K562 (cell line): Measurements from ENCODE around the gene ZDHHC8. TPM values are rescaled to one million over a fixed set of nuclear protein-coding genes. Genes with fewer than 3 reads are reported as not detected.

Source experiments
- CCAR2 ChIP-seq: fragments of 200-400 bp; formaldehyde crosslinking; IDR thresholded peaks from 2 replicates; pipeline ENCODE4 v1.6.1; 2017; ENCODE audit warnings: mild to moderate bottlenecking, low read depth, low read length
- CCNT2 ChIP-seq: IDR thresholded peaks from 2 replicates; pipeline ENCODE4 v1.6.1; 2011; ENCODE audit warnings: borderline replicate concordance, low read depth, mild to moderate bottlenecking, moderate library complexity, mixed read lengths, low read length; ENCODE audit not compliant: insufficient read length; ENCODE audit errors: extremely low read depth
- CREB1 ChIP-seq, 2 experiments: sonication (generic) in 1 of 2; formaldehyde crosslinking in 1 of 2; IDR thresholded peaks; 2 replicates each; pipeline versions ENCODE4 v1.6.1 to v1.8.0; 2012 to 2022; ENCODE audit warnings: inconsistent platforms in 1 of 2, mild to moderate bottlenecking in 1 of 2, missing genetic modification reagents in 1 of 2, moderate library complexity in 1 of 2
- ETS2 ChIP-seq: IDR thresholded peaks from 2 replicates; pipeline ENCODE4 v1.6.1; 2016; ENCODE audit warnings: borderline replicate concordance, missing genetic modification characterization, mild to moderate bottlenecking, moderate library complexity, missing compliant biosample characterization; ENCODE audit not compliant: poor library complexity, severe bottlenecking
- ETV5 ChIP-seq: sonication (generic); formaldehyde crosslinking; IDR thresholded peaks from 2 replicates; pipeline ENCODE4 v1.4.0; 2020; ENCODE audit warnings: low read depth, mild to moderate bottlenecking, missing genetic modification reagents
- HDAC1 ChIP-seq, 2 experiments: fragments of 450-650 bp; IDR thresholded peaks; 2 replicates each; pipeline ENCODE4 v1.6.1; 2016 to 2017; ENCODE audit warnings: inconsistent platforms in 1 of 2, mild to moderate bottlenecking in 1 of 2, moderate library complexity in 1 of 2
- HEY1 ChIP-seq: fragments of 250-450 bp; sonication (Bioruptor Pico); IDR thresholded peaks from 2 replicates; pipeline ENCODE4 v1.5.0; 2020; ENCODE audit warnings: mild to moderate bottlenecking, moderate library complexity, borderline replicate concordance
- HIVEP1 ChIP-seq: fragments of 250-450 bp; sonication (Bioruptor Pico); IDR thresholded peaks from 2 replicates; pipeline ENCODE4 v1.4.0; 2020; ENCODE audit warnings: mild to moderate bottlenecking
- IRF9 ChIP-seq: fragments of 450-650 bp; IDR thresholded peaks from 2 replicates; pipeline ENCODE4 v1.6.1; 2016; ENCODE audit warnings: missing biosample characterization, missing genetic modification characterization
- MBD2 ChIP-seq: sonication (generic); IDR thresholded peaks from 2 replicates; pipeline ENCODE4 v1.6.1; 2016; ENCODE audit warnings: low read depth, borderline replicate concordance
- NFE2 ChIP-seq: IDR thresholded peaks from 2 replicates; pipeline ENCODE4 v1.6.1; 2014; ENCODE audit warnings: antibody characterized with exemption, low read depth
- POLR2B ChIP-seq: fragments of 450-650 bp; IDR thresholded peaks from 2 replicates; pipeline ENCODE4 v1.6.1; 2018; ENCODE audit warnings: low read depth; ENCODE audit not compliant: partially characterized antibody
- PURB ChIP-seq: sonication (generic); formaldehyde crosslinking; IDR thresholded peaks from 2 replicates; pipeline ENCODE4 v1.9.0; 2021; ENCODE audit warnings: low read depth, mild to moderate bottlenecking, missing genetic modification reagents
- RBM17 ChIP-seq: fragments of 200-400 bp; formaldehyde crosslinking; IDR thresholded peaks from 2 replicates; pipeline ENCODE4 v1.6.1; 2017; ENCODE audit warnings: low read depth, mild to moderate bottlenecking, low read length, borderline replicate concordance
- SIN3B ChIP-seq: fragments of 450-650 bp; IDR thresholded peaks from 2 replicates; pipeline ENCODE4 v1.6.1; 2017; ENCODE audit warnings: low read depth, mild to moderate bottlenecking, moderate library complexity
- XRCC3 ChIP-seq: fragments of 450-650 bp; IDR thresholded peaks from 2 replicates; pipeline ENCODE4 v1.6.1; 2017; ENCODE audit warnings: mild to moderate bottlenecking, moderate library complexity
- ZBED1 ChIP-seq: IDR thresholded peaks from 2 replicates; pipeline ENCODE4 v1.6.1; 2014
- ZEB2 ChIP-seq: fragments of 450-650 bp; IDR thresholded peaks from 2 replicates; pipeline ENCODE4 v1.6.1; 2016
- ZNF12 ChIP-seq: sonication (generic); formaldehyde crosslinking; IDR thresholded peaks from 2 replicates; pipeline ENCODE4 v1.4.0; 2020; ENCODE audit warnings: mild to moderate bottlenecking, missing genetic modification reagents
- ZNF354B ChIP-seq: fragments of 250-450 bp; sonication (Bioruptor Pico); IDR thresholded peaks from 2 replicates; pipeline ENCODE4 v1.4.0; 2020
- ZNF586 ChIP-seq: fragments of 450-650 bp; formaldehyde crosslinking; conservative IDR thresholded peaks from 2 replicates; pipeline ENCODE4 v1.4.0; 2020; ENCODE audit warnings: mild to moderate bottlenecking, moderate library complexity
- ZNF644 ChIP-seq: fragments of 200-800 bp; sonication (Bioruptor generic); IDR thresholded peaks from 2 replicates; pipeline ENCODE4 v1.6.1; 2016; ENCODE audit warnings: low read depth, missing genetic modification characterization, missing compliant biosample characterization
- polyA plus RNA-seq, 8 experiments: library from polyadenylated mRNA; depleted of rRNA in 4 of 8; stranded (reverse) in 5 of 8; unstranded in 3 of 8; fragments of >200 nt; fragmentation: Nextera tagmentation in 2 of 8; fragmentation: Illumina TruSeq in 1 of 8; extraction: Ambion mirVana in 2 of 8; extraction: Trizol in 1 of 8; gene quantifications; 2 replicates each; pipeline versions ENCODE4 v1.2.1 to v1.2.3, GENCODE V29; 2011 to 2014; ENCODE audit warnings: inconsistent platforms in 1 of 8, missing spikeins in 1 of 8
- total RNA-seq, 7 experiments: library from RNA; depleted of rRNA in 6 of 7; stranded (reverse); fragments of >200 nt in 6 of 7; fragmentation: Illumina TruSeq in 2 of 7; extraction: Trizol in 2 of 7; gene quantifications; 2 replicates each; pipeline versions ENCODE4 v1.2.1 to v1.2.3, GENCODE V29; 2011 to 2021; ENCODE audit warnings: low replicate concordance in 1 of 7
- TF ChIP-seq, protein P1 (sequence below): sonication (generic); formaldehyde crosslinking; IDR thresholded peaks from 2 replicates; pipeline ENCODE4 v1.8.0; 2022; ENCODE audit warnings: mild to moderate bottlenecking, missing genetic modification reagents
- TF ChIP-seq, protein P2 (sequence below): sonication (generic); formaldehyde crosslinking; IDR thresholded peaks from 2 replicates; pipeline ENCODE4 v1.8.0; 2022; ENCODE audit warnings: mild to moderate bottlenecking, missing genetic modification reagents
- TF ChIP-seq, protein P3 (sequence below): fragments of 250-450 bp; sonication (Bioruptor Pico); IDR thresholded peaks from 2 replicates; pipeline ENCODE4 v1.5.0; 2020; ENCODE audit warnings: mild to moderate bottlenecking

Gene ZDHHC8
- total and polyA plus RNA-seq, 9 of the 15 experiments (the other 6 are each of a cell fraction or from before 2014, with no cell fraction given): 0.04 to 109 (median 16.4) TPM

DNA sequence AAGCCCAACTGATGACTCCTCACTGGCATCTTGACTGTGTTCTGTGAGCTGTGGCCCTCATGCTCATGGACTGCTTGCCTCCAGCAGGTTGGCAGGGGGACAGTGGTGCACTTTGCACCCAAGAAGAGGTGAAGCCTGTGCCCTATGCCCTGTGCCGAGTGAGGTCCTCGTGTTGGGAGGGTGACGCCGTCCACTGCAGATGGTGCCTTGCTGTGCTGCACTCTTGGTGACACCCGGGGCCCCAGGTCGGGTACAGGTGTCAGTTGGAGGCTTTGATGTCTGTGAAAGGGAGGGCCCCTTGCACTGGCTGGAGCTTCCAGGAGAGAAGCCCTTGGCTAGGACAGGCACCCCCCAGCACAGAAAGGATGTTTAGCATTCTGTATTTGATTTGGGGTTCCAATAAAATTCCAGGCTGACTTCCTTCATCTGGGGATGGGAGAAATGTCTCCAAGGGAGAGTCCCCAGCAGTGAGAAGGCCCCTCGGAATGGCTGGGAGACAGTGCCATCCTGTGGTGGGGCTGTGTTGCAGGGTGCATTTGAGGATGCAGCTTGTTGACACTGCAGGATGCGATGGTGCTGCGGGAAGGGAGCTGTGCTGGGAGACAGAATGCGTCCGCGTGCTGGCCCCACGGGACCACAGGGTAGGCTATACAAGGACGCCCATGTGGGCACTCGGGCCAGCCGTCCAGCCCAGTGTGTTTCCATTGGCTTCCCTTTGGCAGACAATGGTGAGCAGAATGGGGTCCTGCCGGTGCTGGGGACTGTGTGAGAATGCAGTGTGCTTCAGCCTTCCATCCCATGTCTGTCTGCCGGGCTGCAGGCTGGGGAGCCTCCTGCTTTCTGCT, 2.5 kb upstream of the ZDHHC8 start (continued):
- TF ChIP-seq, protein P1, sequence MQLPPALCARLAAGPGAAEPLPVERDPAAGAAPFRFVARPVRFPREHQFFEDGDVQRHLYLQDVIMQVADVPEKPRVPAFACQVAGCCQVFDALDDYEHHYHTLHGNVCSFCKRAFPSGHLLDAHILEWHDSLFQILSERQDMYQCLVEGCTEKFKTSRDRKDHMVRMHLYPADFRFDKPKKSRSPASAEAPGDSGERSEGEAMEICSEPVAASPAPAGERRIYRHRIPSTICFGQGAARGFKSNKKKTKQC (CRISPR knock-in tag): no peak
- TF ChIP-seq, protein P2, sequence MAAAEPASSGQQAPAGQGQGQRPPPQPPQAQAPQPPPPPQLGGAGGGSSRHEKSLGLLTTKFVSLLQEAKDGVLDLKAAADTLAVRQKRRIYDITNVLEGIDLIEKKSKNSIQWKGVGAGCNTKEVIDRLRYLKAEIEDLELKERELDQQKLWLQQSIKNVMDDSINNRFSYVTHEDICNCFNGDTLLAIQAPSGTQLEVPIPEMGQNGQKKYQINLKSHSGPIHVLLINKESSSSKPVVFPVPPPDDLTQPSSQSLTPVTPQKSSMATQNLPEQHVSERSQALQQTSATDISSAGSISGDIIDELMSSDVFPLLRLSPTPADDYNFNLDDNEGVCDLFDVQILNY (CRISPR knock-in tag): no peak
- no peak for TF ChIP-seq ETS2 (tag)
- TF ChIP-seq NFE2: 0 out of 2 replicates have a peak, but pooled peaks have one; percentile 32
- no peak for TF ChIP-seq PURB (CRISPR knock-in tag)
- peak; percentile 70 for TF ChIP-seq POLR2B
- TF ChIP-seq CCAR2: no peak
- TF ChIP-seq ZNF586: peak; percentile 80; the same call in 1 of the 2 replicates
- TF ChIP-seq SIN3B: no peak; the same call in 1 of the 2 replicates
- TF ChIP-seq, protein P3, sequence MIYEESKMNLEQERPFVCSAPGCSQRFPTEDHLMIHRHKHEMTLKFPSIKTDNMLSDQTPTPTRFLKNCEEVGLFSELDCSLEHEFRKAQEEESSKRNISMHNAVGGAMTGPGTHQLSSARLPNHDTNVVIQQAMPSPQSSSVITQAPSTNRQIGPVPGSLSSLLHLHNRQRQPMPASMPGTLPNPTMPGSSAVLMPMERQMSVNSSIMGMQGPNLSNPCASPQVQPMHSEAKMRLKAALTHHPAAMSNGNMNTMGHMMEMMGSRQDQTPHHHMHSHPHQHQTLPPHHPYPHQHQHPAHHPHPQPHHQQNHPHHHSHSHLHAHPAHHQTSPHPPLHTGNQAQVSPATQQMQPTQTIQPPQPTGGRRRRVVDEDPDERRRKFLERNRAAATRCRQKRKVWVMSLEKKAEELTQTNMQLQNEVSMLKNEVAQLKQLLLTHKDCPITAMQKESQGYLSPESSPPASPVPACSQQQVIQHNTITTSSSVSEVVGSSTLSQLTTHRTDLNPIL (CRISPR knock-in tag): no peak
- TF ChIP-seq ZEB2: no peak
- TF ChIP-seq HDAC1 (IDR thresholded peaks at IDR 0.05): no peak; a peak in 2 of 4 replicates
- TF ChIP-seq HEY1 (CRISPR knock-in tag): no peak
- TF ChIP-seq XRCC3: no peak
- TF ChIP-seq ETV5 (CRISPR knock-in tag): no peak
- TF ChIP-seq MBD2: no peak
- TF ChIP-seq HIVEP1: no peak
- no peak for TF ChIP-seq ZNF644 (tag)
- TF ChIP-seq CREB1 (IDR thresholded peaks at IDR 0.05): no peak; the same call in 1 of the 2 replicates
- TF ChIP-seq CREB1 (CRISPR knock-in tag; IDR thresholded peaks at IDR 0.05): no peak
- no peak; the same call in 1 of the 2 replicates for TF ChIP-seq ZBED1
- no peak for TF ChIP-seq CCNT2
- no peak for TF ChIP-seq ZNF354B (CRISPR knock-in tag)
- TF ChIP-seq IRF9 (tag): no peak
- no peak for TF ChIP-seq ZNF12 (CRISPR knock-in tag)
- TF ChIP-seq RBM17: no peak
